Measurements from ENCODE around the gene FADS2.

FADS2 gene

GRCh38 chr11:61847914-61848581, 19.9 kb downstream of the FADS2 start:
- no peak for DNase-seq (ENCODE audit: low spot score)

- DNase-seq (ENCODE audit: low spot score) = no peak
Observed at GRCh38 chr11:61848631-61849030, 20.5 kb downstream of the FADS2 start.

DNA sequence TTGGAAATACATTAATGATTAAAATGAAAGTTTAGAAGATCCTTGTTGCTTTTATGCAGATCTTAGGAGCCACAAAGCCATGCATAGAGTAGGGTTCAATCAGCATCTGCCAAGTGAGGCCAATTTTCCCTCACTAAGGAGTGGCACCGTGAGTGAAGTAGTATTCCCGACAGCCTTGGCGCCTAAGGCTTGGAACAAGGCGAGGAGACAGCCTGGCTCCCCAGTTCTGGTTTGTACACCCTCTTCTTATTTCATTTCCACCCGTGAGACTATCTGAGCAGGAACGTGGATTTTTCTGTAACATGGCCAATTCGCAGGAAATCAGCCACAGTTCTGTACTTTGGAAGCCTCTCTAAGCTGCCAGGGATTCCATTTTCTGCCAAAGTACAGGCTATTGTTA, 22.6 kb downstream of the FADS2 start:
- no peak for DNase-seq (ENCODE audit: low spot score)

DNA sequence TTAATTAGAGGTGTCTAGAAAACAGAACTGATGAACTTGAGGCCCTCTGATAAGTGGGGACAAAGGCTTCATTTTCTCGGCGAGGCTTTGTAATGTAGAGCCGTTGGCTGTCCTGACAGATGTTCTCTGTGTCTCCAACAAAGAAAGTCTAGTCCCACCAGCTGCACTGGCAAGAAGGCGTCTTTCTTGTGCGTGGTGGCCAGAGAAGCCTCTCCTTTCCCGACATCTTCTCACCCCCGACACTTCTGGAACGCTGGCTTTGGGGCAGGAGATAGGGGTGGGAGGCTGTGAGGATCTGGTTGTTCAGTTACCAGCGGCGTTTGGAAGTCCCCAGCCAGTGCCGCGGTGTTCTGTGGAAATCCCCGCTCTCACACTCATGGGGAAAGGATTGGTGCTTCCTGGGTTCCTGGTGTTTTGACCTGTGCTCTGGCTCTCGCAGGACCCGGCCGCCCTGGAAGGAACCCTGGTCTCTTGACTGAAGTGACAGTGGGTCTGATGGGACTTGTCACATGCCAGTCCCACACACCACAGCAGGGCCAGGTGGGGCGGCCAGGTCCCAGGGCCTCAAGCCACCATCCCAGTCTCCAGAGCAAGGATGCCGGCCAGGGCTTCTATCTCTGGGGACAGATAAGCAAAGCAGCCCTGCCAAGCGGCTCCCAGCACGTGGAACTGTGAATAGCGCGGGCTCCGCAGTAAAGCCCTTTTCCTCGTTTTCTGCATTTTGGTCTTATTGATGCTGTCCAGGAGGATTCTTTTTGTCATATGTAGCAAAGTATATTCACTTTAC, 23.2 kb downstream of the FADS2 start:
- DNase-seq (ENCODE audit: low spot score) = no peak

DNA sequence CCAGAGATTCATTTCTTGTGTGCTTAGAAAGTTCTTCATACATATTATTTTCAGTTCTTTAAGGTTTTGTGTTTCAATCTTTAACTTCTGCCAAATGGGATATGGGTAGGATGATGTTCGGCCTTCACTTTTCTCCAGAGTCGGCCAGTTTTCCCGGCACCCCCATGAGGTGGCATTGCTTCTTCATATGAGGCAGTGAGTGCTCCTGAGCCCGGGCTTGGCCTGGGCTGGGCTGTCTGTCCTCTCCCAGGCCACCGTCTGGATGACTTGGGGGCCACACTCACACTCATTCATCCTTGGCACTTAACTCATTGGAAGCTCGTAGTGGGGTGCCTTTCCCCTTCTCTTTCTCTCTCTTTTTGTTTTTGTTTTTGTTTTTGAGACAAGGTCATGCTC, 23.8 kb downstream of the FADS2 start:
- DNase-seq (ENCODE audit: low spot score) = no peak

DNA sequence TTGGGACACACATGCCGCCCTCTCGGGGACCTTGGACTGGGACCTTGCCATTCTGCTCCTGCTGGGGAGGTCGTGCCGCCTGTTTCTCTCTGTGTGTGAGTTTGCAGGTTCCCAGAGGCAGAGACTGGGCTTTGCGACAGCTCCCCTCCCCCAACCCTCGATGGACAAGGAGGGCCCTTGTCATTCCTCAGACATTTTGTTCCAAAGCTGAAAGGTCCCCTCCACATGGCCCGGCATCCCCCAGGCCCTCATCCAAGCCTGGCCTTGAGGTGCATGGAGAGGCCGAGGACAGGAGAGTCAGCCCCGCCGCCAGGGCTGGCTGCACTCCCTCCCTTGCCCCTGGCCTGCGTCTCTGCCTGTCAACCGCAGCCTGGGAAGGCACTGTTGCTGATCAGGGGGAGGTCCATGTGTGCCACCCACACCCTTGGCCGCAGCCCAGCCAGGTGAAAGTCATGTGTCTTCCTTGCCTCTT, 25.6 kb downstream of the FADS2 start:
- DNase-seq (ENCODE audit: low spot score) = no peak

GRCh38 chr11:61854206-61854895, 26.3 kb downstream of the FADS2 start:
- no peak for DNase-seq (ENCODE audit: low spot score)

GRCh38 chr11:61854966-61855714, 27.0 kb downstream of the FADS2 start:
- DNase-seq (ENCODE audit: low spot score) = no peak

DNA sequence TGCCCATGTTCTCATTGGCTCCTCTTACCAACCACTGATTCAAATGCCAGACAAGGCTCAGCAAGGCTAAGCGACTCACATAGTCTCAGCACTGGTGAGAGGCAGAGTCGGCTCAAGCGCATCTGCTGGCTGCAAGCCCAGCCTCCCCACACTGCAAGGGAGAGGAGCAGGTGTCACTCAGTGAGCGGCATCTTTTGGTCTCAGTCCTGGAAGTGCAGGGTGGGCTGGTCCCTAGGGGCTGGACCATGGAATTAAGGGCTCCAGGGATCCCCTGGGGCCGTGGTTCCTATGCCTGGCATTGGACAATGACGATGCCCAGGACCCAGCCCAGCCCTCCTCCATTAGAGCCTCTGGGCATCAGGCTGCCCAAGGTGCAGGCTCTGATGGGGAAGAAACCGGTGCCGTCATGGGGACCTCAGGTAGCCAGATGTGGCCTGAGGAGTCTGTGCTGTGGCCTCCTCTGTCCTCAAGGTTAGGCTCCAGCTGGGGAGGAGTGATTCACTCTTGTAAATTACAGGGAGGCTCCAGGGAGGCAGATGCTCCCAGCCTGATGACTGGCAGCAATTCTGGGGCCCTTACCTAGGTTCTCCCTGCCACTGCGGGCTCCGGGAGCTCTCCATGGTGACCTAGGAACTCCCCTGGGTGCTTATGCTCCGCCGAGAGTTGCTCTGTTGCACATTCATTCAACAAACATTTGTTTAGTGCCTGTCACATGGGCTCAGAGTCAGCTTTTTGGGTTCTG, 28.0 kb downstream of the FADS2 start:
- no peak for DNase-seq (ENCODE audit: low spot score)

- no peak for DNase-seq (ENCODE audit: low spot score)
Observed at GRCh38 chr11:61860054-61860903, 32.2 kb downstream of the FADS2 start.

DNA sequence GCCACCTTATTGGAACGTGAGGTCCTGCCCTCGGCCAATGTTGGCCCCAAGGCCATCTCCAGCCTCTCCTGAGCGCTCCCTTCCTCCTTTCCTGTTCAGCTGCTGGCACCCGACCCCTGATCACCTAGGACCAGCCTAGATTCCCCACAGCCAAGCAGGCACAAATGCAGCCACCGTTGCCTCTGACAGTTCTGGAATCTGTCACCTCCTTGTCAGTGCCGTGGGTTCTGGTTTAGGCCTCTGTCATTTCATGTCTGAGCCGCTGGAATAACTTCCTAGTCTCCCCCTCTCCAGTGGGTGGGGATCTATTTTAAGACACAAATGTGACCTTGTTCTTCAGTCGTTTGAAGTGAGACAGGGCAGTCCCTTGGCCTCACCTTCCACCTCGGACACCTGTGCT, 33.5 kb downstream of the FADS2 start:
- no peak for DNase-seq (ENCODE audit: low spot score)

GRCh38 chr11:61862714-61863547, 34.8 kb downstream of the FADS2 start:
- DNase-seq (ENCODE audit: low spot score) = no peak

DNA sequence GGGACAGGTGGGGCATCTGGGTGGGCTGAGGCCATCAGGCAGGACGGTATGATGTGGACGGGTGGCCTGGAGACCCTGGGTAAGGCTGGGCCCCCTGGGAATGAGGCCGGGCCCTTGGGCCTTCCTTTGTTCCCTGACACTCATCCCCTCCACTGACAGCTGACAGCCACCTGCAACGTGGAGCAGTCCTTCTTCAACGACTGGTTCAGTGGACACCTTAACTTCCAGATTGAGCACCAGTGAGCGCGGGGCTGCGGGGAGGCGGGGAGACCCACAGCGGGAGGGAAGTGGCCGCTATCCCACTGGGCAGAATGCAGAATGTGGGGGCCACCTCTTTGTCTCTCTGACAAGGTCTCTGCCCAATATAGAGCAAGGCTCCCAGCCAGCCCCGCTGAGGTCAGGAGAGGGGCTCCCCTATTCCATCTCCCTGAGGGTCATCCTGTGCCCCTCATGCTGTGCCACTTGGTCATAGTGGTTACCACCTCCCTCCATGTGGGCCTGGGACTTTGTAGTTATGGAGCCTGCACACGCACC, 35.5 kb downstream of the FADS2 start:
- DNase-seq (ENCODE audit: low spot score) = no peak

DNA sequence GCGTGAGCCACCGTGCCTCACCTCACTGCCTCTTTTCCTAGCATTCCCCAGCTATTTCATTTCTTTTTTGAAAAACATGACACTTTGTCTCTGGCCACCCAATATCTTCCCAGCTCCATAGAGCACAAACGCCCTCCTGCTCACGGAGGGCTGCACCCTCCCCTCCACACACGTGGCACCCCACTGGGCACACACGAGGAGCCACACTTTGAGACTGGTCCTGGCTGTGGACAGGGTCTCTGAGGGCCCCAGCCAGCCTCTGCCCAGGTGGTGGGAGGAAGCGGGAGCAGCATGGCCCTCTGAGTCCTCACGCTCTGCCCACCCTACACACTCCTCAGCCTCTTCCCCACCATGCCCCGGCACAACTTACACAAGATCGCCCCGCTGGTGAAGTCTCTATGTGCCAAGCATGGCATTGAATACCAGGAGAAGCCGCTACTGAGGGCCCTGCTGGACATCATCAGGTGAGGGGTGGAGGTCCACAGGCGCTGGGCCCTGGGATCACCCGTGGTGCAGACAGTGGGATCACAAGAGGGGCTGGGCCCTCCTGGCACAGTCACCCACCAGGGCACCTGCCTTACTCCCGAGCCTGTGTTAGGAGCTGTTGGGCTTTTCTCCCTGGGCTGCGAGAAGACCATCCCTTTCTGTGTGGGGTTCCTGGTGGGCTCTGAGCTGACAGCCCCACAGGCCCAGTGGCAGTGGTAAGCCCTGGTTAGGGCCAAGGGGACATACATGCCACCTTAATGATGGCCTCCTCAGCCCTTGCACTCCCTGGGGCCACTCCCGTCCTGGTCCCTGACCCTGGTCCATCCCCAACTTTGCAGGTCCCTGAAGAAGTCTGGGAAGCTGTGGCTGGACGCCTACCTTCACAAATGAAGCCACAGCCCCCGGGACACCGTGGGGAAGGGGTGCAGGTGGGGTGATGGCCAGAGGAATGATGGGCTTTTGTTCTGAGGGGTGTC, 37.0 kb downstream of the FADS2 start:
- DNase-seq (ENCODE audit: low spot score) = no peak

DNA sequence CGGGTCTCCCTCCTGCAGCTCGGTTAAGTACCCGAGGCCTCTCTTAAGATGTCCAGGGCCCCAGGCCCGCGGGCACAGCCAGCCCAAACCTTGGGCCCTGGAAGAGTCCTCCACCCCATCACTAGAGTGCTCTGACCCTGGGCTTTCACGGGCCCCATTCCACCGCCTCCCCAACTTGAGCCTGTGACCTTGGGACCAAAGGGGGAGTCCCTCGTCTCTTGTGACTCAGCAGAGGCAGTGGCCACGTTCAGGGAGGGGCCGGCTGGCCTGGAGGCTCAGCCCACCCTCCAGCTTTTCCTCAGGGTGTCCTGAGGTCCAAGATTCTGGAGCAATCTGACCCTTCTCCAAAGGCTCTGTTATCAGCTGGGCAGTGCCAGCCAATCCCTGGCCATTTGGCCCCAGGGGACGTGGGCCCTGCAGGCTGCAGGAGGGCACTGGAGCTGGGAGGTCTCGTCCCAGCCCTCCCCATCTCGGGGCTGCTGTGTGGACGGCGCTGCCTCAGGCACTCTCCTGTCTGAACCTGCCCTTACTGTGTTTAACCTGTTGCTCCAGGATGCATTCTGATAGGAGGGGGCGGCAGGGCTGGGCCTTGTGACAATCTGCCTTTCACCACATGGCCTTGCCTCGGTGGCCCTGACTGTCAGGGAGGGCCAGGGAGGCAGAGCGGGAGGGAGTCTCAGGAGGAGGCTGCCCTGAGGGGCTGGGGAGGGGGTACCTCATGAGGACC, 38.3 kb downstream of the FADS2 start:
- no peak for DNase-seq (ENCODE audit: low spot score)

- no peak for DNase-seq (ENCODE audit: low spot score)
Observed at GRCh38 chr11:61866958-61867343, 38.9 kb downstream of the FADS2 start.

- DNase-seq (ENCODE audit: low spot score) = no peak
Observed at GRCh38 chr11:61868571-61869428, 40.7 kb downstream of the FADS2 start.
